Activated CD8-positive, alpha-beta memory T cell treated with anti-CD3 and anti-CD28 coated beads for 36 hours (primary cell): ENCODE results near the gene IQGAP3. TPM values are rescaled to one million over a fixed set of nuclear protein-coding genes. Genes with fewer than 3 reads are reported as not detected.

Experiments used
- CTCF ChIA-PET: fragments of 350-600 bp; sonication (Branson Sonifier 250); formaldehyde crosslinking; loops from one replicate; lab custom pipeline; 2021; ENCODE audit warnings: antibody characterized with exemption; lab: Charles Lee
- POLR2A ChIA-PET: fragments of 350-600 bp; sonication (Branson Sonifier 250); formaldehyde crosslinking; loops from one replicate; lab custom pipeline; 2021; ENCODE audit warnings: antibody characterized with exemption; lab: Charles Lee
- total RNA-seq, 2 experiments: library from RNA; stranded (reverse); gene quantifications; one replicate each; pipeline ENCODE4 v1.2.3, GENCODE V29; 2021

Gene IQGAP3
- total RNA-seq, 2 experiments from 2014 or later: 8.6 to 9.3 TPM

DNA sequence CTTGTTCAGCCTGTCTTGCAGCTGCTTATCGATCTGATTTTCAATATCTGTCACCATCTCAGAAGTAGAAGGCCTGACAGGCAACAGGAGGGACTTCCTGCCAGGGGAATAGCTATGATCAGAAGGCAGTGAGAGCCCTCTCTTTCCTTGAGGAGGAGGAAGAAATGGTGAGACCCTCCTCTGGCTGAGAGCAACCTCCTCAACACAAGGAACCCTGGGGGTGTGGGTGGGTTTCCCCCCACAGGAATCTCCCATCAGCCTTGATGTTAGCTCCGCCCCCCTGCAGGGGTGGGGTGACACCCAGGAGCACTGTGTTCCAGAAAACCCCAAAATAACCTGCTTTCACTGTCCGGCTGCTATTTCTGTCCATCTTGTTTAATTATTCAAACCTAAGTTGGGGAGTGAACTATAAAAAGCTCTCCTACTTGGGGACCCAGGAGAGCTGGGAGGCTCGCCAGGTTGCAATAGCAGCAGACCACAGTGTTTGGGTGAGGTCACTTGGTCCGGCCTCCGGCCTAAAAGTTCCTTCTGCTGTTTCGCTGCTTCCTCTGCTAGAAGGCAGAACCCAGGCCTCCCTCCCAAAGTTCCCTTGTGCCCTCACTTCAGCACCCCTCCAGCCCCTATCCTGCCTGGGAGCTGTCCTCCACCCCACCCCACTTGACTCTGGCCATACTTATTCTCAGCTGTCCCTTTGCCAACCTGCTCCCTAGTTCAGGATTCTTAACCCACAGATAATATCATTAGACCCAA, 64.0 kb downstream of the IQGAP3 start:
- ChIA-PET CTCF (interaction anchor here (0.6 to 17.9 kb wide), 5 partner anchors 23 to 151 kb away, joined by 3 to 302 read pairs (median 3); no protein-coding TSS in a partner anchor), POLR2A (interaction anchor here (0.5 to 1.1 kb wide), 4 partner anchors 9 to 710 kb away, joined by 3 to 6 read pairs (median 4); no protein-coding TSS in a partner anchor)

DNA sequence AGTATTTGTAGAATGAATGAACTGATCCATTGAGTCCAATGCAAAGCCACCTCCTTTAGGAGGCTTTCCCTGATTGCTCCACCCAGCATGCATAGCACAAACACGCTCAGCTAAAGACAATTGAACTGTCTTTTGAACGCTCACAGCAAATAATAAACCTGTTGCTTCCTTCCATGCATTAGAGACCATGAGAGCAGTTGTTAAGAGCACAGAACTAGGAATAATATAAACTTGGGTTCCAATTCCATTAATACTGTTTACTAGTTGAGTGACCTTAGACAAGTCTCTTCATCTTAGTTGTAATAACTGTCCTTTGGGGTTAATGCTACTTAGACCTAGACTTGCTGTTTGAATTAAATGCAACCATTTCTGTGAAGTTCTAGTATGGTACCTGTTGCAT, 65.9 kb downstream of the IQGAP3 start:
- CTCF ChIA-PET: interaction anchor here (0.7 to 17.9 kb wide), 2 partner anchors 21 to 296 kb away, joined by 5 to 302 read pairs; no protein-coding TSS in a partner anchor
- POLR2A ChIA-PET: no interaction called here

DNA sequence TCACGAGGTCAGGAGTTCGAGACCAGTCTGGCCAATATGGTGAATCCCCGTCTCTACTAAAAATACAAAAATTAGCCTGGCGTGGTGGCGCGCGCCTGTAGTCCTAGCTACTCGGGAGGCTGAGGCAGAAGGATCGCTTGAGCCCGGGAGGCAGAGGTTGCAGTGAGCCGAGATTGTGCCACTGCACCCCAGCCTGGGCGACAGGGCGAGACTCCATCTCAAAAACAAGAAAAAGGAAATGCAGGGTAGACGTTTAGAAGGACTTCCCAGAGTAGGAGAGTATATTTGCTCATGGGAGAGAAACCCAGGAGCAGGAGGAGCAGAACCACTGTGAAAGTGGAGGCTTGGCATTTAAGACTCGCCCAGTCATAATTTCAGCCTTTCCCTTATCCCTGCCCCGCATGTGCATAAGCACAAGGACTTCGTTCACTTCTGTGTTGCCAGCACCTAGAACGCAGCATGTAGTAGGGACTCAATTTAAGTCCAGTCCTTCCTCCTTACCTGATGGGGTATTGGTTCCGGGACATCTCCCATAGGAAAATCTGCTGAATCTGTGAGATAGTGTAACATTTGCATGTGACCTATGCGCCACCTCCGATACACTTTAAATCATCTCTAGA, 66.6 kb downstream of the IQGAP3 start:
- POLR2A ChIA-PET: interaction anchor here (1.0 to 1.4 kb wide), 2 partner anchors 17 to 235 kb away, joined by 4 to 11 read pairs; partner anchors contain the start of gene MRPL24
- CTCF ChIA-PET: interaction anchor here (17.9 kb wide), 1 partner anchor 21 kb away, joined by 302 read pairs; no protein-coding TSS in a partner anchor

DNA sequence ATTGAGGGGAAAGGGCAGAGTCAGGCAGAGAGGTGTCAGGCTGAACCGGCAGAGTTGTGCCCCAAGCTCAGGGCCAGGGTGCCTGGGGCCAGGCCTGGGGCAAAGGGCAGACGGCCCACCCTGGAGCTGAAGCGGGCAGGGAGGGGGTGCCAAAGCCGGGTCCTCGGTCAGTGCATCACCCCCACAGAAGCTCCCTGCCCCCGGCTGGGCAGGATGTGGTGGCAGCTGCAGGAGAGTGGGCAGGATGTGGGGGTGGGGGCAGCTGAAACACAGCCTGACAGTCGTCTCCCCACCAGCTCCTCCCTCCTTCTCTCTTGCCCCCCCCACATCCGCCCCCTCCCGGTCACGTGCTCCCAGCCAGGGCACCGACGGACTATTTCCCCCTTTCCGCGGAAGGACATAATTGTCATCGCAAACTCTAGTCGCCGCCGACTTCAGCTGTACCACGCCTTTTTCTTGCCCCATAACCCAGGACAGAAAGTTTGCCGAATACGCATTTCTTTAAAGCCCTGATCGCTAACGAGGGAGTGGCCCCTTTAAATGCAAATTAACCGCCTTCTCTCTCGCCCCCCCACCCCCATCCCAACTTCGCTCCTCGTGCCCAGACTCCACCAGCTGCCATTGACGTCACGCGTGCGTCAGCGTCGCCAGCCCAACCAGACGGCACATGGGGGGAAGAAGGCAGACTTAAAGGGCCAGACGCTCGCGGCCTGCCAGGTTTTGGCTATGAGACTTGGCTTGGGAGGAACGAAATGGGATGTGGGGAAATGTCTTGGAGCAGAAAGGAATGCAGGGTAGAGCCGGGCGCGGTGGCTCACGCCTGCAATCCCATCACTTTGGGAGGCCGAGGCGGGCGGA, 67.3 kb downstream of the IQGAP3 start:
- ChIA-PET POLR2A (interaction anchor here (0.9 to 1.7 kb wide), 5 partner anchors 15 to 236 kb away, joined by 4 to 16 read pairs (median 7); partner anchors contain the start of gene MRPL24), CTCF (interaction anchor here (0.7 to 17.9 kb wide), 7 partner anchors 9 to 155 kb away, joined by 3 to 302 read pairs (median 4); no protein-coding TSS in a partner anchor)

DNA sequence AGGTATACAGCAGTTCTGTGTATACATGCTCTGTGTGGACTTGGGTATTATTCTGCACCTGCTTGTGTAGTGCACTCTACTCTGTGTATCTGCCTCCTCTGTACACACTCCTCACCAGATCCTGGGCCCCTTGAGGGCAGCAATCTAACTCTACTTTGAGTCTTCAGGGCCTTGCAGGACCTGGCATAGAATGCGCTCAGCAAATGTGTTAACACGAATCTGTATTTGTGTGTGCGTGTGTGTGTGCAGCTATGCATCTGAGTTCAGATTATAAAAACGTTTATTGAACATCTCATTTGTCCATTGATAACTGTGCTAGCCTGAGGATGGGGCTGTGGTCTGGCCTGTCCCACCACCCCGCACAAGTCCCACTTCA, 67.9 kb downstream of the IQGAP3 start:
- CTCF ChIA-PET: interaction anchor here (0.7 to 17.9 kb wide), 8 partner anchors 9 to 155 kb away, joined by 3 to 302 read pairs (median 4); no protein-coding TSS in a partner anchor

DNA sequence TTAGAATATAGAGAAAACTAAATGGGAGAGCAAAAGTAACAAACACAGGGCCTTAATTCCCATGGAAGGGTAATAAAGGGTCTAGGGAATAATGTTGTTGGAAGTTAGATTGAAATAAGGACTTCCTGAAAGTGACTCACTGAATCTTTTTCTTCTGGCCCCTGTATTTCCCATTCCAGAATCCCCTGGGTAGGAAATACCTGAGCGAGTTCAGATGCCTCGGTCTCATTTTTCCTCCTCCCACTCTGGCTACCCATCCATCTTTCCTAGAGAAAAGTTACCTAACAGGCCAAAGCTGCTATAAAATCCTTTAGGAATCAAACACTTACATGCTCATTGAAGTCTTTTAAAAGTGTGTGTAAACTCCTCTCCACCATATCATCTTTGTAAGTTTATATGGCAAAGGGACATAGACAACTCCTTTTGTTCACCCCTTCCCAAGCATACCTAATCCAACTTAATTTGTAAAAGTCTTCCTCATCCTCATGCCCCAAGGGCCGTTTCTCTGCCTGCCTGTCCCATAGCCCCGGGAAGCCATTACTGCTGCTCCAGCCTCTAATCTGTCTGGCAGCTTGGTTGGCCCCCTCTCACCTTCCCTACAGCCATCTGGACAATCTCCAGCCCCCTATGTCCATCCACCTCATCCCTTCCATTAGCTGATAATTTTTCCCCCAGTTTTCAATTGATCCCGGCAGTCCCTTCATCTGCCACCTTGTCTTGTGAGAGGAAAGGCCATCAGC, 68.5 kb downstream of the IQGAP3 start:
- ChIA-PET POLR2A (interaction anchor here (1.2 to 1.7 kb wide), 3 partner anchors 13 to 46 kb away, joined by 7 to 16 read pairs (median 11); no protein-coding TSS in a partner anchor), CTCF (interaction anchor here (1.2 to 17.9 kb wide), 6 partner anchors 8 to 156 kb away, joined by 3 to 302 read pairs (median 4); no protein-coding TSS in a partner anchor)

More for the DNA sequence above, 67.9 kb downstream of the IQGAP3 start:
- POLR2A ChIA-PET: interaction anchor here (0.9 to 1.7 kb wide), 4 partner anchors 14 to 47 kb away, joined by 5 to 16 read pairs (median 9); no protein-coding TSS in a partner anchor

DNA sequence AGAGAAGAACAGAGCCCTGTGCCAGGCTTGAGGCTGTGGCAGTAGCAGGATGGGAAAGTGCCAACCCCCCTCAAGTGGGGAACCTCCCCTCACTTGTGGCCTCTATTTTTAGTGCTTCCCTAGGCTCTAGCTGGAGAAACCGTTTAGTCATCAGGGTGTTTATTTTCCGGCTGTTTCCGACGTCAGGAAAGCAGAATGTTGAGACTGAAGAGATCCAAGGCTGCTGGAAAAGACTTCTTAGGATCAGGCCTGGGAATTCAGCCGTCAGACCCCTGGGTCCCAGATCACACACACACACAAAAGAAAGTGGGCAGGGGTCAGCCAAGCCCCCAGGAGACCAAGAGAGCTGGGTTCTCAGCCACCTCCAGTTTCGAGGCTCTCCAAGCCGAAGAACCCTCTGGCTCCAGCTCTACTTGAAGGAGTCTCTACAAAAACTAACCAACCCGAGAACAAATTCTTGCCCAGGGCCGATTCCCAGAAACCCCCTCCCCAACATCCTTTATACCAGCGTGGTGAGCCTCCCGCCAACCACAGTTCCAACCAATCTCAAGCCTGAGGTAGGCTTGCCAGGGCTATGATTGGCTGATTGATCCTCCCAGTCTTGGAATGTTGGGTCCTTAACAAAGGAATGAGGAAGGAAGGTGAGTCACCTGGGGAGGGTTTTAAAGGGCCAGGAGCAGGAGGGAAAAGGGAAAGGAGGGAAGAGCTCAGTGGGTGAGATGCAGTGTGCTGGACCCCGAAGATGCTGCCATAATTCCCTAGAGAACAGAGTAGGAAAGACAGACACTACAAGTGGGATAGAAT, 69.3 kb downstream of the IQGAP3 start:
- ChIA-PET POLR2A (no interaction called here), CTCF (interaction anchor here (1.3 to 17.9 kb wide), 3 partner anchors 18 to 118 kb away, joined by 3 to 302 read pairs (median 5); no protein-coding TSS in a partner anchor)

DNA sequence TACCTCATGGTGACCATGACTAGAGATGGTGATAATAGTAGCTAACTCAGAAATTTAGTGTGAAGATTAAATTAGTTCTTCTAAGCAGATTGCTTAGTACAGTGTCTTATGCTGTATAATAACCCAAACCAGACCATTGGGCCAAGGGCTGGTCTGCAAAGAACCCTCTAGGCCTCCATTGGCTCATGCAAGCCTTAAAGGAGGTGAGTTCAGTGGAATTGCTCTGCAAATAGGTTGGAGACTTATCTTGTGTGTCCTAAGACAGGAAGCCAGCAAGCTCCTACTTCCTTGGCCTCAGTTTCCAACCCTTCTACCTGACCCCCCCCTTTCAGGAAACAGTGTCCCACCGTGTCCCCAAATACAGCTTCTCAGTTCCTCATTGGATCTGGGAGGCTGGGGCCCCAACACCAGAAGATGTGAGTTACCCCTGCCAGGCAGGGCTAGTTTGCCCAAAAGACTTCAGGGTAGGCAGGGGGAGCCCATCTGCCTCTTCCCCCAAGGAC, 69.9 kb downstream of the IQGAP3 start:
- POLR2A ChIA-PET: interaction anchor here (0.7 to 3.0 kb wide), 2 partner anchors 13 to 355 kb away, joined by 6 to 54 read pairs; no protein-coding TSS in a partner anchor
- CTCF ChIA-PET: interaction anchor here (1.3 to 17.9 kb wide), 5 partner anchors 17 to 89 kb away, joined by 3 to 302 read pairs (median 6); no protein-coding TSS in a partner anchor

DNA sequence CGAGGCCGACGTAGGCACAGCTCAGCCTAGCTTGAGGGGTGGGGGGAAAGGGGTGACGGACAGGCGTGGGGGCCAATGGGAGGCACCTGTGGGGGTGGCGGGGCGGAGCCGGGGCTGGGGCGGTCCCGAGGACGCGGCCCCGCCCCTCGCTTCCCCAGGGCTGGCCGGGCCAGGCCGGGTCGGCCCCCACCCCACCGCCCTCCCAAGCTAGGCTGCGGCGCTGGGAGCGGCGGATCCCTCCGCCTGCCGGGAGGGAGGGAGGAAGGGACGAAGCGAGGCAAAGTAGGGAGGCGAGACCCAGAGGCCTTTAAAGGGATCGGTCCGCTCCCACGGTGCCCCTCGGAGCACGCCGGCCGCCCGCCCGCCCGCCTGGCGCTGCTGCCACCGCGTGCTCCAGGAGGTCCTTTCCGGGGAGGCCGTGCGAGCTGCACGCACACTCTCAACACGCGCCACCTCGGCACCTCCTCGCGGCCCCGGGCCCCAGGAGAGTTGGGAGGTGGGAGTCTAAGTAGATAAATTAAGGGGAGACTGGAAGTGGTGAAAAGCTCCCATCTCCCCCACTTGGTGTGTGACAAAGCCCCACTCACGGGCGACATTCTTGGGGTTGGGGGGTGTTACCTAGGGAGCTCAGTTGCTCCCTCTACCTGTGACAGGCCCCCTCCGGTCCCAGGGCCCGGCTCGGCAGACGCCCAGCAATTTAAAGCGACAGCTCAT, 71.4 kb downstream of the IQGAP3 start:
- ChIA-PET CTCF (interaction anchor here (0.8 to 17.9 kb wide), 14 partner anchors 10 to 246 kb away, joined by 3 to 302 read pairs (median 3); partner anchors contain the start of gene GPATCH4), POLR2A (interaction anchor here (0.6 to 4.4 kb wide), 12 partner anchors 11 to 756 kb away, joined by 3 to 54 read pairs (median 4); partner anchors contain the start of genes ISG20L2, METTL25B and NAXE)

DNA sequence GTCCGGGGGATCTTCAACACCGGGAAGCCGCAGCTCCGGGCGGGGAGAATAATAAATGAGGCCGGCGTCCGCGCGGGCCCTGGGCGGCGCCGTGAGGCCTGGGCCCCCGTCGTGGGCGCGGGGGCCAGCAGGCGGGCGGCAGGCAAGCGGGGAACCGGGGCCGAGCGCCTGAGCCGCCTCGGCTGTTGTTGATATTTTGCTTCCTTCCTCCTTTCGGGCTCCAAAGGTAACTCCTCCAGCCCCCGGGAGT, 71.9 kb downstream of the IQGAP3 start, which contains the start of gene MEF2D:
TSS of gene MEF2D (minus strand) at position 233 of the 250 bp plus-strand sequence. CDS start 17,483 bp downstream, outside the sequence.
- ChIA-PET CTCF (interaction anchor here (0.8 to 17.9 kb wide), 6 partner anchors 15 to 247 kb away, joined by 3 to 302 read pairs (median 3); no protein-coding TSS in a partner anchor), POLR2A (interaction anchor here (0.6 to 4.4 kb wide), 8 partner anchors 11 to 92 kb away, joined by 3 to 54 read pairs (median 7); partner anchors contain the start of gene NAXE)

DNA sequence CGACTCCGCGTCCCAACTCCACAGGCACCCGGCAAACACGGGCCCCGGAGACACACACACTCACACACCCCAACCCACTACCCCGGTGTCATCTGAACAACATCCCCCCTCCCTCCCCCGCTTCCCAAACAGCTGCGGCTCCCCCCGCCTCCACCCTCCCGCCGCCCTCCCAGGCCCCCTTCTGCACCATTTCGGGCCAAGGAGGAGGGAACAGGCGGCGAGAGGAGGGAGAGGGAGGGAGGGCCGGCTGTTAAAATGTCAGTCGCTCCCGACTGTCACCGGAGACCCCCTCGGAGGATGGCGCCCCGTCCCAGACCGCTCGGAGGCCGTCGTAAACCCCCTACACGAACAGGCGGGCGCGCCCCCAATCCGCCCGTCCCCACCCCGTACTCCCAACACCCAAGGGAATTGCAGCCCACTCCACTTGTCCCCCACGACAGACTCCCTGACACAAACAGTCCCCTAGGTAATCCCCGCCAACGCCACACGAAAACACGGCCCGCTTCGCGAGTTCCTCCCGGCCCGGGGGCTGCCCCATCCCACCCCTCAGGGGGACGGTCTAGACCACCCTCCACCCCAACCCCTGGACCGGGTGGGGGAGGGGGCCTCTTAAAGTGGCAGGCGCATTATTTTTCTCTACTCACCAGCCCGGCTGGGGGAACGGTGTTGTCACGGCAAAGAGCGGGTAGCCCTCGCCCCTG, 72.4 kb downstream of the IQGAP3 start:
- ChIA-PET CTCF (interaction anchor here (0.8 to 17.9 kb wide), 4 partner anchors 15 to 86 kb away, joined by 3 to 302 read pairs (median 8); no protein-coding TSS in a partner anchor), POLR2A (interaction anchor here (0.5 to 4.4 kb wide), 9 partner anchors 8 to 170 kb away, joined by 3 to 54 read pairs (median 6); no protein-coding TSS in a partner anchor)

DNA sequence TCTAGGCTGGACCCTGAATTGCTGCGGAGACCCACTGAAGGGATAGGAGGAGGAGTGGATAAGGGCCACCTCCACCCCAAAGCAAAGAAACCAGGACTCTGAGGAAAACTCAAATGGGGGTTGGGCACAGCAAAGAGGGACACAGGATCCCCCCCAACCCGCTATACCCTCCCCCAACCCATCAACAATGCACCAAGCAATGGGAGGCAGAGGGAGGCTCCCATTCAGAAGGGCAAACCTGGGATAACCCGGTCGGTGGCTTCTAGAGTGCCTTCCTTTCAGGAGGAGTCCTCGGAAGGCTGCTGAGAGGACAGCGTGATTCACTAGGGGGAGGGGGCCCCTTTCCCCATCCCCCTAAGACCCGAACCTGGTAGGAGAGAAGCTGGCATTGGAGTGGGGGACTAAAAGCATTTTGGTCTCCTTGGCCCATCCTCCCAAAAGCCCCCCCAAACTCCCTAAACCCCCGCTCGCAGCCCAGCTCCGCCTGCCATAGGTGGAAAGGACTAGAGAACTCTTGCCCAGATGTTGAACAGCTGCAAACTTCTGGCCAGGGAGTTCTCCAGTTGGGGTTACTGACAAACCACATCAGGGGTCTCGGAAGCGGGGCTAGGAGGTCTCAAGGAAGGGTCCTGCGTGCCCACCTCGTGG, 73.0 kb downstream of the IQGAP3 start:
- ChIA-PET CTCF (interaction anchor here (0.9 to 17.9 kb wide), 3 partner anchors 14 to 109 kb away, joined by 3 to 302 read pairs (median 4); no protein-coding TSS in a partner anchor), POLR2A (interaction anchor here (0.7 to 4.4 kb wide), 5 partner anchors 9 to 18 kb away, joined by 3 to 54 read pairs (median 4); no protein-coding TSS in a partner anchor)

DNA sequence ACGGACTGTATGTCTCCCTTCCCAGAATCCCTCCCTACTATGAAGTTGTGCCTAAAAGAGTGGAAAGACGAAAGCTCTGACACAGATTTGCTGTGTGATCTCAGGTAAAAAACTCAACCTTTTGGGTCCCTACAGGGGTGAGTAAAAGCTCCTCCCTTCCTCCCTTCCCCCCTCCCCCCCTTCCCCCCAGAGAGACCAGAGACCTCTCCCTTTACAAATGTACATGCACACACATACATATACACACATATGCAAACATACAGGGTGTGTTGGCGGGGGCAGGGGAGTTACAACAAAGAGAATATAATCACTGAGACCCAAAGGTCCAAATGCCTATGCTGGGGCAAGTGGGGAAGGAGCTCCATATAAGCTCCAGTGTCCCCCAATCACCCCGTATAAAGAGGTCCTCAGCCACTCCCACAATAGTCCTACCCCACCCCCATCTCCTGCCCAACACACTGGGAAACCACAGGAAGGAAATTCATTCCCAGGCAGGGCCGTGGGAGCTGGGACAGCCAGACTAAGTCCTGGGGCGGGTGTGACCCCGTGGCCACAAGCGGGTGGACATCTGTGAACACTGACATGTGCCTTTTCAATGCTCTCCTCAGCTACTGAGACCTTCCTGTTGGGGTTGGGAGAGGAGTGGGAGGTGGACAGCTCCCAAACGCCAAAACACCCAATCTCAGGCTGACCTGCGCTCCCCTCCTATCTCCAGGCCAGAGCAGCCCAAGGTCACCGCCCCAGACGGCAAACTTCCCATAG, 73.8 kb downstream of the IQGAP3 start:
- ChIA-PET POLR2A (interaction anchor here (0.7 to 4.4 kb wide), 5 partner anchors 9 to 18 kb away, joined by 3 to 19 read pairs (median 4); no protein-coding TSS in a partner anchor), CTCF (interaction anchor here (0.9 to 17.9 kb wide), 4 partner anchors 13 to 229 kb away, joined by 3 to 302 read pairs (median 4); partner anchors contain the start of genes ISG20L2 and METTL25B)
